Muscle layer of colon (tissue), 2 donors: ENCODE results near the gene LEKR1.
"Not testable (repeated sequence)": the region's sequence is repeated elsewhere in the genome, so short reads cannot be mapped to it uniquely, and the experiment has no call there.

Experiments
- H3K27ac ChIP-seq: one replicate; pipeline ENCODE4 v1.7.0; 2013; ENCODE audit warnings: low read depth, mild to moderate bottlenecking, low read length, moderate library complexity
- H3K27me3 ChIP-seq, 2 donors: one replicate each; pipeline ENCODE4 v1.7.0; 2013; ENCODE audit warnings: low read length in 2 of 2, mild to moderate bottlenecking in 2 of 2; ENCODE audit not compliant: insufficient read depth in 2 of 2, control insufficient read depth in 1 of 2
- H3K36me3 ChIP-seq: one replicate; pipeline ENCODE4 v1.7.0; 2013; ENCODE audit warnings: mild to moderate bottlenecking, low read length; ENCODE audit not compliant: insufficient read depth
- H3K4me1 ChIP-seq: one replicate; pipeline ENCODE4 v1.7.0; 2013; ENCODE audit warnings: mild to moderate bottlenecking, low read length; ENCODE audit not compliant: insufficient read depth
- H3K4me3 ChIP-seq, 2 donors: one replicate each; pipeline ENCODE4 v1.7.0; 2013; ENCODE audit warnings: low read length in 2 of 2, low read depth in 1 of 2, mild to moderate bottlenecking in 1 of 2, moderate library complexity in 1 of 2
- H3K9ac ChIP-seq: one replicate; pipeline ENCODE4 v1.7.0; 2013; ENCODE audit warnings: low read length
- H3K9me3 ChIP-seq: one replicate; pipeline ENCODE4 v1.7.0; 2013; ENCODE audit warnings: mild to moderate bottlenecking, low read length
- donor health status: abdominal sarcoma.
- donor health status: Adenocarcinoma of cecum.

The LEKR1 gene

GRCh38 chr3:156888576-156888975, 62.4 kb downstream of the LEKR1 start:
- H3K4me1 ChIP-seq, result no peaks in the 10 kb centered on the region
- H3K9me3 ChIP-seq, result no peaks in the 10 kb centered on the region
- H3K4me3 ChIP-seq, result no peak overlapping the region
- no peaks in the 10 kb centered on the region for H3K27me3 ChIP-seq
- no peak overlapping the region for H3K27ac ChIP-seq
- H3K36me3 ChIP-seq, result no peaks in the 10 kb centered on the region
- H3K9ac ChIP-seq, result no peak overlapping the region

- Histone ChIP-seq H3K27me3 (no peaks in the 10 kb centered on the region), H3K9me3 (no peaks in the 10 kb centered on the region)
These were observed 66.5 kb downstream of the LEKR1 start for GRCh38 chr3:156892701-156893100.

GRCh38 chr3:156895374-156895773, 69.2 kb downstream of the LEKR1 start:
- not testable (repeated sequence) for H3K36me3 ChIP-seq, H3K9me3 ChIP-seq, H3K4me3 ChIP-seq, H3K27ac ChIP-seq, H3K9ac ChIP-seq, H3K4me1 ChIP-seq, H3K27me3 ChIP-seq

More at GRCh38 chr3:156892701-156893100, 66.5 kb downstream of the LEKR1 start:
- Histone ChIP-seq H3K9ac (no peak overlapping the region), H3K27ac (no peak overlapping the region), H3K4me3 (no peak overlapping the region), H3K4me1 (no peaks in the 10 kb centered on the region), H3K36me3 (no peaks in the 10 kb centered on the region)

- not testable (repeated sequence) for H3K9me3 ChIP-seq, H3K4me3 ChIP-seq, H3K36me3 ChIP-seq, H3K27me3 ChIP-seq, H3K9ac ChIP-seq, H3K4me1 ChIP-seq, H3K27ac ChIP-seq
These were observed 71.7 kb downstream of the LEKR1 start for GRCh38 chr3:156897851-156898250.

GRCh38 chr3:156898296-156898880, 72.2 kb downstream of the LEKR1 start:
- Histone ChIP-seq H3K27me3 (no peaks in the 10 kb centered on the region), H3K4me3 (no peak overlapping the region), H3K9ac (no peak overlapping the region), H3K9me3 (no peaks in the 10 kb centered on the region), H3K27ac (no peak overlapping the region), H3K36me3 (no peaks in the 10 kb centered on the region), H3K4me1 (no peaks in the 10 kb centered on the region)

GRCh38 chr3:156899951-156900350, 73.8 kb downstream of the LEKR1 start:
- Histone ChIP-seq H3K9me3 (no peaks in the 10 kb centered on the region), H3K27ac (no peak overlapping the region), H3K27me3 (no peaks in the 10 kb centered on the region), H3K4me3 (no peak overlapping the region), H3K9ac (no peak overlapping the region), H3K36me3 (no peaks in the 10 kb centered on the region), H3K4me1 (no peaks in the 10 kb centered on the region)

- Histone ChIP-seq H3K4me1 (no peaks in the 10 kb centered on the region), H3K4me3 (no peak overlapping the region), H3K36me3 (no peaks in the 10 kb centered on the region), H3K9ac (no peak overlapping the region), H3K9me3 (no peaks in the 10 kb centered on the region), H3K27ac (no peak overlapping the region), H3K27me3 (no peaks in the 10 kb centered on the region)
These were observed 76.8 kb downstream of the LEKR1 start for GRCh38 chr3:156902916-156903315.

- Histone ChIP-seq H3K9me3 (no peaks in the 10 kb centered on the region), H3K27ac (no peak overlapping the region), H3K4me3 (no peak overlapping the region), H3K36me3 (no peaks in the 10 kb centered on the region), H3K4me1 (no peaks in the 10 kb centered on the region), H3K9ac (no peak overlapping the region), H3K27me3 (no peaks in the 10 kb centered on the region)
These were observed 80.1 kb downstream of the LEKR1 start for GRCh38 chr3:156906275-156906674.

- Histone ChIP-seq H3K36me3 (no peaks in the 10 kb centered on the region), H3K9me3 (no peaks in the 10 kb centered on the region), H3K4me1 (no peaks in the 10 kb centered on the region), H3K9ac (no peak overlapping the region), H3K27ac (no peak overlapping the region), H3K4me3 (no peak overlapping the region), H3K27me3 (no peaks in the 10 kb centered on the region)
These were observed 82.2 kb downstream of the LEKR1 start for GRCh38 chr3:156908398-156908797.

GRCh38 chr3:156910022-156910421, 83.9 kb downstream of the LEKR1 start:
- no peaks in the 10 kb centered on the region for H3K9me3 ChIP-seq
- no peak overlapping the region for H3K4me3 ChIP-seq
- no peaks in the 10 kb centered on the region for H3K27me3 ChIP-seq
- H3K4me1 ChIP-seq, result no peaks in the 10 kb centered on the region
- H3K36me3 ChIP-seq, result no peaks in the 10 kb centered on the region
- H3K27ac ChIP-seq, result no peak overlapping the region
- H3K9ac ChIP-seq, result no peak overlapping the region

GRCh38 chr3:156910831-156911230, 84.7 kb downstream of the LEKR1 start:
- H3K4me1 ChIP-seq, H3K4me3 ChIP-seq, H3K27ac ChIP-seq, H3K27me3 ChIP-seq, H3K9ac ChIP-seq, H3K9me3 ChIP-seq, H3K36me3 ChIP-seq: not testable (repeated sequence)

- H3K36me3 ChIP-seq, H3K27me3 ChIP-seq, H3K4me1 ChIP-seq, H3K4me3 ChIP-seq, H3K9me3 ChIP-seq, H3K9ac ChIP-seq, H3K27ac ChIP-seq: not testable (repeated sequence)
These were observed 88.1 kb downstream of the LEKR1 start for GRCh38 chr3:156914300-156914699.
